Fibroblast of lung (primary cell): ENCODE results near the gene FAM234B. TPM values are rescaled to one million over a fixed set of nuclear protein-coding genes. Genes with fewer than 3 reads are reported as not detected.

Experiments used
- DNase-seq, 2 donors: peaks; one replicate each; pipeline versions ENCODE4 v3.0.0 to v3.0.0-alpha.2; 2010; ENCODE audit warnings: low read depth in 2 of 2
- H2AFZ ChIP-seq: 2 replicates; pipeline ENCODE4 v1.5.1; 2012; ENCODE audit warnings: low read length, control low read depth, inconsistent platforms
- H3K27ac ChIP-seq: 2 replicates; pipeline ENCODE4 v1.5.1; 2011; ENCODE audit warnings: low read length, control low read depth; ENCODE audit not compliant: insufficient read depth
- H3K27me3 ChIP-seq: 2 replicates; pipeline ENCODE4 v1.5.1; 2011; ENCODE audit warnings: mild to moderate bottlenecking, low read length; ENCODE audit not compliant: control insufficient read depth, insufficient read depth
- H3K36me3 ChIP-seq: 2 replicates; pipeline ENCODE4 v1.5.1; 2011; ENCODE audit warnings: low read length; ENCODE audit not compliant: control insufficient read depth, insufficient read depth
- H3K4me1 ChIP-seq: 2 replicates; pipeline ENCODE4 v1.5.1; 2011; ENCODE audit warnings: low read length; ENCODE audit not compliant: control insufficient read depth, insufficient read depth; ENCODE audit errors: extremely low read depth
- H3K4me2 ChIP-seq: 2 replicates; pipeline ENCODE4 v1.5.1; 2011; ENCODE audit warnings: low read length, control low read depth; ENCODE audit not compliant: insufficient read depth; ENCODE audit errors: extremely low read depth
- H3K4me3 ChIP-seq, 4 experiments: fragments of 200-600 bp in 1 of 4; sonication (generic) in 1 of 4; replicated peaks in 1 of 4; 2 replicates each; pipeline ENCODE4 v1.5.1; 2011 to 2016; ENCODE audit warnings: low read length in 4 of 4, low read depth in 3 of 4, mild to moderate bottlenecking in 3 of 4, control low read depth in 2 of 4, inconsistent platforms in 1 of 4, mixed read lengths in 1 of 4; ENCODE audit not compliant: insufficient read depth in 1 of 4; ENCODE audit errors: control extremely low read depth in 1 of 4
- H3K79me2 ChIP-seq: 2 replicates; pipeline ENCODE4 v1.5.1; 2012; ENCODE audit warnings: mild to moderate bottlenecking, low read length, inconsistent platforms; ENCODE audit not compliant: control insufficient read depth, insufficient read depth
- H3K9ac ChIP-seq: 2 replicates; pipeline ENCODE4 v1.5.1; 2011; ENCODE audit warnings: mild to moderate bottlenecking, low read length, control low read depth; ENCODE audit not compliant: insufficient read depth
- H3K9me3 ChIP-seq: 2 replicates; pipeline ENCODE4 v1.5.1; 2012; ENCODE audit warnings: low read depth, low read length; ENCODE audit not compliant: control insufficient read depth, insufficient read depth
- H4K20me1 ChIP-seq: 2 replicates; pipeline ENCODE4 v1.5.1; 2011; ENCODE audit warnings: low read length; ENCODE audit not compliant: control insufficient read depth, insufficient read depth; ENCODE audit errors: extremely low read depth
- EZH2 ChIP-seq: IDR thresholded peaks from 2 replicates; pipeline ENCODE4 v1.5.1; 2012; ENCODE audit warnings: low read length, control low read depth, mild to moderate bottlenecking; ENCODE audit errors: missing control alignments
- polyA plus RNA-seq, 2 donors: library from polyadenylated mRNA; depleted of rRNA in 1 of 2; stranded (reverse) in 1 of 2; unstranded in 1 of 2; fragments of >200 nt; gene quantifications; 2 replicates each; pipeline ENCODE4 v1.2.1, GENCODE V29; 2011 to 2012; ENCODE audit warnings: missing spikeins in 1 of 2
- total RNA-seq: library from RNA; depleted of rRNA; stranded (reverse); fragments of >200 nt; gene quantifications from 2 replicates; pipeline ENCODE4 v1.2.1, GENCODE V29; 2014
- TF ChIP-seq, protein P1 (sequence below), 2 donors: IDR thresholded peaks in 1 of 2; conservative IDR thresholded peaks in 1 of 2; 1 replicate in 1 of 2; 2 replicates in 1 of 2; pipeline ENCODE4 v1.5.1; 2011 to 2012; ENCODE audit warnings: low read length in 2 of 2, control low read depth in 1 of 2, inconsistent platforms in 1 of 2, low read depth in 1 of 2, mild to moderate bottlenecking in 1 of 2

The FAM234B gene
- total and polyA plus RNA-seq, 2 donors (not counting 1 experiment from before 2014, with no cell fraction given) = 7.3 to 10.4 TPM

GRCh38 chr12:13126494-13126893 lies 82.3 kb downstream of the FAM234B start:
- Histone ChIP-seq H3K4me2 (no peak overlapping the region), H3K79me2 (no peaks in the 10 kb centered on the region), H3K27me3 (no peaks in the 10 kb centered on the region), H3K36me3 (no peaks in the 10 kb centered on the region), H4K20me1 (no peaks in the 10 kb centered on the region), H3K4me1 (peaks cover 6% of the 10 kb centered on the region), H3K9ac (no peak overlapping the region), H2AFZ (no peak overlapping the region), H3K27ac (no peak overlapping the region), H3K9me3 (no peaks in the 10 kb centered on the region), H3K4me3 (no peak overlapping the region)
- DNase-seq = peak in 1 of 2 donors; percentile 20
- no peak for TF ChIP-seq EZH2
- TF ChIP-seq, protein P1, sequence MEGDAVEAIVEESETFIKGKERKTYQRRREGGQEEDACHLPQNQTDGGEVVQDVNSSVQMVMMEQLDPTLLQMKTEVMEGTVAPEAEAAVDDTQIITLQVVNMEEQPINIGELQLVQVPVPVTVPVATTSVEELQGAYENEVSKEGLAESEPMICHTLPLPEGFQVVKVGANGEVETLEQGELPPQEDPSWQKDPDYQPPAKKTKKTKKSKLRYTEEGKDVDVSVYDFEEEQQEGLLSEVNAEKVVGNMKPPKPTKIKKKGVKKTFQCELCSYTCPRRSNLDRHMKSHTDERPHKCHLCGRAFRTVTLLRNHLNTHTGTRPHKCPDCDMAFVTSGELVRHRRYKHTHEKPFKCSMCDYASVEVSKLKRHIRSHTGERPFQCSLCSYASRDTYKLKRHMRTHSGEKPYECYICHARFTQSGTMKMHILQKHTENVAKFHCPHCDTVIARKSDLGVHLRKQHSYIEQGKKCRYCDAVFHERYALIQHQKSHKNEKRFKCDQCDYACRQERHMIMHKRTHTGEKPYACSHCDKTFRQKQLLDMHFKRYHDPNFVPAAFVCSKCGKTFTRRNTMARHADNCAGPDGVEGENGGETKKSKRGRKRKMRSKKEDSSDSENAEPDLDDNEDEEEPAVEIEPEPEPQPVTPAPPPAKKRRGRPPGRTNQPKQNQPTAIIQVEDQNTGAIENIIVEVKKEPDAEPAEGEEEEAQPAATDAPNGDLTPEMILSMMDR (conservative IDR thresholded peaks at IDR 0.05 in 1 of 2, IDR thresholded peaks at IDR 0.05 in 1 of 2; ENCODE audit: low read depth in 1 of 2, low read length in 2 of 2) = no peak

DNA sequence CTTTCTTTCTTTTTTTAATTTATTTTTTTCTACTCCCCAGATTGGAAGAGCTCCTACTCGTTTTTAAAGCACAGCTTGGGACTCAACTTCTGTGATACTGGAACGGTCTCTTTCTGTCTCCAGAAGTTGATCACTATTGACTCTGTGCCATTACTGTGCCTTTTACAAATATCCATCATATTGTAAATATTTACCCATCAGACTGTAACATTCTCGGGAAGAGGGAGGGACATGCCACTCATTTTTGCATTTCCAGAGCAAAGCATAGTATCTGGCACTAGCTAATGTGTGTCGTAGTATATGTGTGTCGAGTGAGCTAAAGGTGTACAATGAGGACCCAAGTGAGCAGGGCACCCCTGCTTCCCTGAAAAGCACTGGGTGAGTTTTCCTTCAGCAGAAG lies 83.3 kb downstream of the FAM234B start:
- H3K9me3 ChIP-seq = no peaks in the 10 kb centered on the region
- no peak overlapping the region for H2AFZ ChIP-seq
- H3K4me1 ChIP-seq = peaks cover 6% of the 10 kb centered on the region
- DNase-seq = no peak
- TF ChIP-seq EZH2 = no peak
- TF ChIP-seq, protein P1 (conservative IDR thresholded peaks at IDR 0.05 in 1 of 2, IDR thresholded peaks at IDR 0.05 in 1 of 2; ENCODE audit: low read depth in 1 of 2, low read length in 2 of 2) = no peak
- H3K79me2 ChIP-seq = no peaks in the 10 kb centered on the region
- no peak overlapping the region for H3K27ac ChIP-seq
- no peaks in the 10 kb centered on the region for H4K20me1 ChIP-seq
- no peak overlapping the region for H3K9ac ChIP-seq
- H3K4me3 ChIP-seq = no peak overlapping the region
- no peaks in the 10 kb centered on the region for H3K27me3 ChIP-seq
- H3K4me2 ChIP-seq = no peak overlapping the region
- H3K36me3 ChIP-seq = no peaks in the 10 kb centered on the region

DNA sequence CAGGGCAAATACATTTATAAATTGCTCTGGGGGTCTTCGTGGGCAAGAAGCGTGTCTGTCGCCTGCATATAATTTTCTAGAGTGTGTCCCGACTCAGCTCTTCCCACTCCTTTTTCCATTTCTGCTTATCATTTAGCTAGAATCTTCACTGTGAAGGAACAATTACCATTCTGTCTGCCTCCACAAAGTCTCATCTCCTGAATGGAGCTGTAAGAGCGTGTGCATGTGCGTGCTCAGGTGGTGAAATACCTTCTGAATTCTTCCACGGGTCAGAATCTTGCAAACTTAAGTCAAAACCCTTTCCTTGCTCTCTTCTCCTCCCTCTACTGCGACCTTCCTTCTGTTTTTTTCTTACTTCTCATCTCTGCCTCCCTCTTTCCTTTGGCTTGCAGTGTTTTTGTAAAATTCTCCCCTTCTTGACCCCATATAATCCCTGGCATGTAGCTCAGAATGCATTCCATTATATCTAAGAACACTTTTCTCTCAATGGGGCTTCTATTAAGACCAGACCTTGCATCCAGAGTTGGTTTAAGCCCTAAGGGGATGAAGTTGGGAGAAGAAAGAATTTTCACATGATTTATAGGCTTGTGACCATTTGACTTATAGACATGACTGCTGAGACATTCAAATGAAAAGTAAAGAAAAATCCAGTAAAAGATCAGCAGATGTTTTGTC lies 84.2 kb downstream of the FAM234B start:
- no peaks in the 10 kb centered on the region for H3K9me3 ChIP-seq
- H2AFZ ChIP-seq = no peak overlapping the region
- H3K27ac ChIP-seq = no peak overlapping the region
- H3K36me3 ChIP-seq = no peaks in the 10 kb centered on the region
- DNase-seq = no peak
- no peaks in the 10 kb centered on the region for H3K27me3 ChIP-seq
- peaks cover 6% of the 10 kb centered on the region for H3K4me1 ChIP-seq
- no peak overlapping the region for H3K9ac ChIP-seq
- no peaks in the 10 kb centered on the region for H3K79me2 ChIP-seq
- H4K20me1 ChIP-seq = no peaks in the 10 kb centered on the region
- TF ChIP-seq, protein P1 (conservative IDR thresholded peaks at IDR 0.05 in 1 of 2, IDR thresholded peaks at IDR 0.05 in 1 of 2; ENCODE audit: low read depth in 1 of 2, low read length in 2 of 2) = no peak
- no peak for TF ChIP-seq EZH2
- no peak overlapping the region for H3K4me2 ChIP-seq
- no peak overlapping the region for H3K4me3 ChIP-seq
